PFSK-1 (cell line): ENCODE measurements around the gene RHOD.

Source experiments
- FOXP2 ChIP-seq: optimal IDR thresholded peaks from 2 replicates; pipeline ENCODE3; 2011; ENCODE audit warnings: borderline replicate concordance, control low read depth, inconsistent platforms; ENCODE audit not compliant: insufficient read depth; ENCODE audit errors: extremely low read length, extremely low read depth
- POLR2AphosphoS5 ChIP-seq: IDR thresholded peaks from 2 replicates; pipeline ENCODE4 v1.6.1; 2012; ENCODE audit warnings: low read depth, mild to moderate bottlenecking, control low read depth, low read length, moderate library complexity
- REST ChIP-seq, 2 experiments: IDR thresholded peaks; 2 replicates each; pipeline versions ENCODE4 v1.6.1 to v1.8.0; 2011 to 2012; ENCODE audit warnings: low read depth in 2 of 2, low read length in 2 of 2, control low read depth in 1 of 2, inconsistent platforms in 1 of 2, mild to moderate bottlenecking in 1 of 2, moderate library complexity in 1 of 2; ENCODE audit not compliant: insufficient read depth in 1 of 2
- SIN3A ChIP-seq: IDR thresholded peaks from 2 replicates; pipeline ENCODE4 v1.6.1; 2012; ENCODE audit warnings: mild to moderate bottlenecking, low read length, moderate library complexity, borderline replicate concordance; ENCODE audit not compliant: insufficient read depth
- TAF1 ChIP-seq: IDR thresholded peaks from 2 replicates; pipeline ENCODE4 v1.6.1; 2012; ENCODE audit warnings: low read length, control low read depth, borderline replicate concordance; ENCODE audit not compliant: insufficient read depth

The RHOD gene

GRCh38 chr11:67043572-67044349 is 12.9 kb upstream of the RHOD start:
- no peak for TF ChIP-seq SIN3A
- no peak for TF ChIP-seq POLR2AphosphoS5
- TF ChIP-seq TAF1, result no peak
- no peak for TF ChIP-seq REST (IDR thresholded peaks at IDR 0.05; ENCODE audit: insufficient read depth in 1 of 2, low read depth in 2 of 2, low read length in 2 of 2)
- no peak for TF ChIP-seq FOXP2

GRCh38 chr11:67044496-67044895 is 12.2 kb upstream of the RHOD start:
- TF ChIP-seq FOXP2 (no peak), SIN3A (no peak), TAF1 (no peak), POLR2AphosphoS5 (no peak), REST (IDR thresholded peaks at IDR 0.05; ENCODE audit: insufficient read depth in 1 of 2, low read depth in 2 of 2, low read length in 2 of 2) (no peak)

- TF ChIP-seq FOXP2, result no peak
- TF ChIP-seq REST (IDR thresholded peaks at IDR 0.05; ENCODE audit: insufficient read depth in 1 of 2, low read depth in 2 of 2, low read length in 2 of 2), result no peak
- no peak for TF ChIP-seq POLR2AphosphoS5
- no peak for TF ChIP-seq TAF1
- no peak for TF ChIP-seq SIN3A
Observed at GRCh38 chr11:67045314-67045713, 11.3 kb upstream of the RHOD start.

GRCh38 chr11:67048515-67049130 is 8.0 kb upstream of the RHOD start:
- TF ChIP-seq REST (IDR thresholded peaks at IDR 0.05; ENCODE audit: insufficient read depth in 1 of 2, low read depth in 2 of 2, low read length in 2 of 2) (no peak), FOXP2 (no peak), TAF1 (no peak), SIN3A (no peak), POLR2AphosphoS5 (no peak)

GRCh38 chr11:67050139-67050538 is 6.5 kb upstream of the RHOD start:
- TF ChIP-seq FOXP2 (no peak), TAF1 (no peak), SIN3A (no peak), REST (IDR thresholded peaks at IDR 0.05; ENCODE audit: insufficient read depth in 1 of 2, low read depth in 2 of 2, low read length in 2 of 2) (no peak), POLR2AphosphoS5 (no peak)
